ENCODE results near the gene PRKAR2A.

PRKAR2A gene

GRCh38 chr3:48847504-48848423 is at the start of gene PRKAR2A:
PRKAR2A (minus strand) TSS chr3:48847874; CDS start chr3:48847596, 278 bp downstream.
- peak; percentile 66 for DNase-seq

GRCh38 chr3:48896936-48897335 is 49.3 kb upstream of the PRKAR2A start:
- DNase-seq, result no peak

GRCh38 chr3:48894516-48894915 is 46.8 kb upstream of the PRKAR2A start:
- DNase-seq, result no peak

- no peak for DNase-seq
Measured at GRCh38 chr3:48891606-48892005, 43.9 kb upstream of the PRKAR2A start.

- DNase-seq, result no peak
Measured at GRCh38 chr3:48885753-48886152, 38.1 kb upstream of the PRKAR2A start.

GRCh38 chr3:48881652-48882114 is 34.0 kb upstream of the PRKAR2A start:
- DNase-seq, result no peak

GRCh38 chr3:48881006-48881405 is 33.3 kb upstream of the PRKAR2A start:
- DNase-seq, result no peak

- no peak for DNase-seq
Measured at GRCh38 chr3:48879994-48880377, 32.3 kb upstream of the PRKAR2A start.

GRCh38 chr3:48879307-48879993 is 31.8 kb upstream of the PRKAR2A start:
- DNase-seq, result no peak

GRCh38 chr3:48877671-48878070 is 30.0 kb upstream of the PRKAR2A start:
- DNase-seq, result no peak

- DNase-seq, result no peak
Measured at GRCh38 chr3:48863122-48863521, 15.4 kb upstream of the PRKAR2A start.

- DNase-seq, result no peak
Measured at GRCh38 chr3:48859206-48859605, 11.5 kb upstream of the PRKAR2A start.

GRCh38 chr3:48858709-48859108 is 11.0 kb upstream of the PRKAR2A start:
- DNase-seq, result no peak

- no peak for DNase-seq
Measured at GRCh38 chr3:48857641-48858040, 10.0 kb upstream of the PRKAR2A start.

GRCh38 chr3:48856469-48856868 is 8.8 kb upstream of the PRKAR2A start:
- no peak for DNase-seq

- no peak for DNase-seq
Measured at GRCh38 chr3:48855681-48856447, 8.2 kb upstream of the PRKAR2A start.

GRCh38 chr3:48852151-48852550 is 4.5 kb upstream of the PRKAR2A start:
- no peak for DNase-seq

GRCh38 chr3:48851407-48851806 is 3.7 kb upstream of the PRKAR2A start:
- no peak for DNase-seq

GRCh38 chr3:48848816-48849515 is 1.3 kb upstream of the PRKAR2A start:
- DNase-seq, result no peak

GRCh38 chr3:48847053-48847503 is 596 bp downstream of the PRKAR2A start:
- DNase-seq, result no peak

GRCh38 chr3:48845170-48845569 is 2.5 kb downstream of the PRKAR2A start:
- DNase-seq, result no peak

- no peak for DNase-seq
Measured at GRCh38 chr3:48837163-48837562, 10.5 kb downstream of the PRKAR2A start.
